ENCODE measurements around the gene CRAT.

Gene CRAT

GRCh38 chr9:129095170-129095667, 15.4 kb downstream of the CRAT start:
- in situ Hi-C loops (cut with MboI; ENCODE audit: low sequenced_read_pairs), result no loop called here

- in situ Hi-C loops (cut with MboI; ENCODE audit: low sequenced_read_pairs), result no loop called here
Measured at GRCh38 chr9:129094387-129095169, 16.0 kb downstream of the CRAT start.

DNA sequence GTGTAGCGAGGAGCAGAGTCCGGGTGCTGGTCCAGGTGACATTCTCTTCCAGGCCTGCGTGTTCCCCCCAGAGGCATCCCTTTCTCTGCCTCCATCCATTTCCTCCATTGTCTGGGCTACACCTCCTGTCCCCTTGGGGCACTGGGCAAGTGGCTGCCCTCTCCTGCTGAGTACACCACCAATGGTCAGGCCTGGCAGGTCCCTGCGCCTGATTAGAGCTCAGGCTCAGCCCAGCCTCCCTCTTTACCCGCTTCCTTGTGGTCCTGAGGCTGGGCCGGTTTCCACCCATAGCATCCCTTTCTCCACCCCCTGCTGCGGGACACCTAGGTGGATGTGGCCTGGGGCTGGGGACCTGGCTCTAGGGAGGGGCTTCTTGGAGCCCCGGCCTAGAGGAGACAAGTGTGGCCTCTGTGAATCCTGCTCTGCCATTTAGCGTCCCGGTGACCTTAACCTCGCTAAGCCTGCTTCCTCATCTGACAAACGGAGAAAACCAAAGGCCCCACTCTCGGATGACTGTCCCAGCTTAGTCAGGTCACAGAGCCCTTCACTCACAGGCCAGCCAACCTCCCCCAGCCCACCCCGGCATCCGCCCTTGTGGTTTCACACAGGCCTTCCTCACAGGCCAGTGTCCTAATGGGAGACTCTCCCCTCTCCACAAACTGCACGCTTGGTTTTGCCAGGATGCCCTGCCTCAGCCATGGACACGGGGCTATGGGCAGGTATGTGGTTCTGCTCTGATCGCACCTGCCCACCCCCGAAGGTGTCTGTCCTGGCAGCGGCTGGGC, 16.8 kb downstream of the CRAT start:
- in situ Hi-C loops (cut with MboI; ENCODE audit: low sequenced_read_pairs), result no loop called here

GRCh38 chr9:129089246-129089645, 21.3 kb downstream of the CRAT start:
- in situ Hi-C loops (cut with MboI; ENCODE audit: low sequenced_read_pairs), result no loop called here

DNA sequence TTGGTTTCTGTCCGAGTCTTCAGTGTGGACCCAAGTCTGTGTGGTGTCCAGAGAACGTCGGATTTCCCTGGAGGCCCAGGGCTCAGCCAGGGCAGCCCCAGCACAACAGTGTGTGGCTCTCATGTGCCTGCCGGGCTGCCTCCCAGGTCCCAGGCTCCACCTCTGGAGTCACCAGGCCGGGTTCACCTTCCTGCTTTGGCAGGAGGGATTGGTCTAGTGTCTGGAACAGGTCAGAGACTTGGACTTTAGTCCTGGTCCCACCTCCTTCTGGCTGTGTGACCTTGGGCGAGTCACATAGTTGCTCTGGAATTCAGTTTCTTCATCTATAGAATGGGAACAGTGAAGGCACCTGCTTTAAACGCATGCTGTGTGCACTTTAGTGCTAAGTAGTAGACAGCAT, 26.5 kb downstream of the CRAT start:
- in situ Hi-C loops (cut with MboI; ENCODE audit: low sequenced_read_pairs), result no loop called here

GRCh38 chr9:129081388-129081904, 29.1 kb downstream of the CRAT start:
- in situ Hi-C loops (cut with MboI; ENCODE audit: low sequenced_read_pairs), result no loop called here

- in situ Hi-C loops (cut with MboI; ENCODE audit: low sequenced_read_pairs), result no loop called here
Measured at GRCh38 chr9:129080601-129081387, 29.8 kb downstream of the CRAT start, which contains the start of gene DOLPP1. Gene DOLPP1, plus strand, starts transcription at chr9:129081111. Its CDS starts 21 bp downstream, at chr9:129081132.

DNA sequence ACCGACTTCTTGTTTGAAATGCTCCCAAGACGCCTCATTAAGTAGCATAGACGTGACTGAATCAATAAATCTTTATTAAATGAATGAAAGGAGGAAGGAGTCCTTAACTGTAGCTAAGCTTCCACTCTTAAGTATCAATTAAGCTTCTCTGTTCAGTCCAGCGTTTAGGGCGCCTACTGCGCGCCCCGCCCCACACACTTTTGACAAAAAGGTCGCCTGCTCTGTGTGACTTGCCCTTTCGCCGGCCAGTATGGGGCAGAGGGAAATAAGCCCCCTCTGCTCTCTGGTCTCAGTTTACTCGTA, 30.3 kb downstream of the CRAT start:
- in situ Hi-C loops (cut with MboI; ENCODE audit: low sequenced_read_pairs), result no loop called here

DNA sequence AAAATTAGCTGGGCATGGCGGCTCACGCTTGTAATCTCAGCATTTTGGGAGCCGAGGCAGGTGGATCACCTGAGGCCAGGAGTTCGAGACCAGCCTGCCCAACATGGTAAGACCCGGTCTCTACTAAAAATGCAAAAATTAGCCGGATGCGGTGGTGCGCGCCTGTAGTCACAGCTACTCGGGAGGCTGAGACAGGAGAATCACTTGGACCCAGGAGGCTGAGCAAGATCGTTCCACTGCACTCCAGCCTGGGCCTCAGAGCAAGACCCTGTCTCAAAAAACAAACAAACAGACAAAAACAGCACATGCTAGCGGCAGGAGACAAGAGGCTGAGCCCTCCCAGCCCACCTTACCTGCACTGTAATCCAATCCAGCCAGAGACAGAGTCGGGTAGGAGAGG, 30.8 kb downstream of the CRAT start:
- in situ Hi-C loops (cut with MboI; ENCODE audit: low sequenced_read_pairs), result no loop called here

DNA sequence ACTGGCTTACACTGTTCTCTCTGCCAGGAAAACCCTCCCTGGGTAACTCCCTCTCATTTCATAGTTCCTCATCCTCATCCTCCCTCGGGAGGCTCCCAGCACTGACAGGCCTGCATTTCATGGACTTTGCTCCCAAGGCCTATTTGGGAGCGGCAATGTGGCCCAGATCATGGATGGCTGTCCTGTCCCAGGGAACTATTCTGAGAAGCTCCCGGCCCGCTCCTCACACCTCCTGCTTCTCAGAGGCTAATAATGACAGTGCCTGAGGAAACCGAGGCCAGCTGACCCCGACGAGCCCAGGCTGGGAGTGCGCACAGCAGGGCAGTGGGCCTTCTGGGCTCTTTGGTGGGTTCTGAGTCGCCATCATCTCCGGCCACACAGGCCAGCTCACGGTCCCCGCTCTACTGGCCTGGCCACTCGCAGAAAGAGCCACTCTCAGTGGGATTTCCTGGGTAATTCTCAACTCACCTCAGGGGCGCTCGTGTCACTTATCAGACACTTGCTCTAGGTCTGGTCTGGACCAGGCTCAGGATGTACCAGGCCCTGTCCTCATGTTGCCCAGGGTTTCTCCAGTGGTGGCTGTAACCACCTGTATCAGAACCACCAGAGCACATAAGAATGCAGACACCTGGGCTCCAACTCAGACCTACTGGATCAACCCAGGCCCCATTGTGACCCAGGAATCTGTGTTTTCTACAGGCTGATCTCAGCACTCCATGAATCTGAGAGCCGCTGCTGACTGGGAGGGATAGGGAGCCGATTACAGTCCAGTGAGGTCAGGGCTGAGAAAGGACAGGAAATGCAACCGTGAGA, 31.7 kb downstream of the CRAT start:
- in situ Hi-C loops (cut with MboI; ENCODE audit: low sequenced_read_pairs), result no loop called here

DNA sequence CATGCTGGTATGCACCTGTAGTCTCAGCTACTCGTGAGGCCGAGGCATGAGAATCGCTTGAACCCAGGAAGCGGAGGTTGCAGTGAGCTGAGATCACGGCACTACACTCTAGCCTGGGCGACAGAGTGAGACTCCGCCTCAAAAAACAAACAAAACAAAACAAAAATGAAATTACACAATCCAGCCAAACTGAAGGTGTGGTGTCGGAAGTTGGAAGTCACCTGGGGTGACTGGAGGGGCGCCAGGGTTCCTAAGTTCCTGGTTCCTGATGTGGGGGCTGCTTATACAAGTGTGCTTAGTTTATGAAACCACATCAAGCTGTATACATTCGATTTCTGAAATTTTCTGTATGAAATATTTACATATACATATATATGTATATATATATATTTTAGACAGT, 33.4 kb downstream of the CRAT start:
- in situ Hi-C loops (cut with MboI; ENCODE audit: low sequenced_read_pairs), result no loop called here

DNA sequence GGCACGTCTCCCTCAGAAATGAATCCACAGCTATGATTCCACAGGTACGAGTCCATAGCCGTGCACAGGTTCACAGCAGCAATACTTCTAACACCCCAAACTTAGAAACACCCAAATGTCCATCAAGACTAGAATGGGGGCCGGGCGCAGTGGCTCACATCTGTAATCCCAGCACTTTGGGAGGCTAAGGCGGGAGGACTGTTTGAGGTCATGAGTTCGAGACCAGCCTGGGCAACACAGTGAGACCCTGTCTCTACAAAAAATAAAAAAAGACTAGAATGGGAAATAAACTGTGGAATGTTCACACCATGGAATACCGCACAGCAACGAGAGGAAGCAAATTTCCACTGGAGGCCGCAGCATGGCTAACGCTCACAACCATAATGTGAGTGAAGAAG, 34.0 kb downstream of the CRAT start:
- in situ Hi-C loops (cut with MboI; ENCODE audit: low sequenced_read_pairs), result no loop called here

DNA sequence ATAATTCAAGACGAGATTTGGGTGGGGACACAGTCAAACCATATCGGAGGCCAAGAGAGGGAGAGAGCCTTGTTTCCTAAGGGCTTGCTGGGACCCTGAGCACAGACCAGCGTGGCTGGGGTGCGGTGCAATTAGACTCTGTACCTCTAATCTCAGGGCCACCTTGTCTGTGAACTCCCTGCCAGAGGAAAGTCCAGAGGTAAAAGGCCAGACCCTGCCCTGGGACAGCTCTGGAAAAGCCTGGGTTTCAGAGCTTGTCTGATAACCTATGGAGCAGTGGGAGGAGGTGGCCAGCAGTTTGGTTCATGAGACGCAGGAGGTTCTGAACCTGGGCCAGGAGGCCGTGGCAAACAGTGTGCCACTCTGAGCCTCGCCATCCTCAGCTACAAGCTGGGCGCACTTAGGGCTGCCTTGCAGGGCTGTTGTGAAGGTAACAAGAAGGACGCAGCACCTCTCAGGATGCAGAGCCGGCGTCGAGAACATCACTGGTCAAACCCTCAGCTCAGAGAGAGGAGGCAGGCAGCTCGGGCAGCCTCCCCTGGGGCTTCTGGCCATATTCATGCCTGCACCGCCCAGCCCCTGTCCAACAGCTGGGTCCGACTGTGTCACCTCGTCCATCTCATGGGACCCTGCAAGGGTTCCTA, 34.5 kb downstream of the CRAT start:
- in situ Hi-C loops (cut with MboI; ENCODE audit: low sequenced_read_pairs), result no loop called here

- in situ Hi-C loops (cut with MboI; ENCODE audit: low sequenced_read_pairs), result no loop called here
Measured at GRCh38 chr9:129074106-129074505, 36.5 kb downstream of the CRAT start.

DNA sequence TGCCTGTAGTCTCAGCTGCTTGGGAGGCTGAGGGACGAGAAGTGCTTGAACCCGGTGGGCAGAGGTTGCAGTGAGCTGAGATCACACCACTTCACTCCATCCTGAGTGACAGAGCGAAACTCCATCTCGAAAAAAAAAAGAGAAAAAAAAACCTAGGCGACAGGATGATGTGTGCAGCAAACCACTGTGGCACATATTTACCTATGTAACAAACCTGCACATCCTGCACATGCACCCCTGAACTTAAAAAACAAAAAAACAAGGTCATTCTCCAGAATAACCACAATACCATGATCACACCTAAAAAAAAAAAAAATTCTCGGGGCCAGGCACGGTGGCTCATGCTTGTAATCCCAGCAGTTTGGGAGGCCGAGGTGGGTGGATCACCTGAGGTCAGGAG, 37.2 kb downstream of the CRAT start:
- in situ Hi-C loops (cut with MboI; ENCODE audit: low sequenced_read_pairs), result no loop called here

DNA sequence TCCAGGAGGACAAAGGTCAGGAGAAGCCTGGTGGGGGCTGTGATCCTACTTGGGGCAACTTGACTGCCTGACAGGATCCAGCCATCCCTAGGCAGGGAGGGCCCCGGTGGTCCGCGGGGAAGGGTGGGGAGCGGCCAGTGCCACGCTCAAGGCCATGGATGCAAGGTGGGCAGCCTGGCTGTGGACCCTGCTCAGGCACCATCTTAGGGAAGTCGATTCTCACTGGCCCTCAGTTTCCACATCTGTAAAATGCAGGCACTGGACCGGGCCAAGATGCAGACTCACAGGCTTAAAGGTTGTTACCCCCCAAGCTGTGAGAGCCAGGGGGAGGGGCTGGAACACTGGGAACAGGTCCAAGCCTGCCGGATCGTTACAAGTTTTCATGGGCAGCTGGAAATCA, 38.4 kb downstream of the CRAT start:
- in situ Hi-C loops (cut with MboI; ENCODE audit: low sequenced_read_pairs), result no loop called here

GRCh38 chr9:129071526-129072126, 39.0 kb downstream of the CRAT start:
- in situ Hi-C loops (cut with MboI; ENCODE audit: low sequenced_read_pairs), result no loop called here

GRCh38 chr9:129070696-129071525, 39.7 kb downstream of the CRAT start:
- in situ Hi-C loops (cut with MboI; ENCODE audit: low sequenced_read_pairs), result no loop called here
